HepG2 (cell line): ENCODE data around the gene SRCIN1. TPM values are rescaled to one million over a fixed set of nuclear protein-coding genes. Genes with fewer than 3 reads are reported as not detected.
A peak's percentile ranks its signal among the peaks of the same experiment; 100 is the strongest.

ENCODE experiments used
- ARHGAP35 ChIP-seq: sonication (generic); formaldehyde crosslinking; IDR thresholded peaks from 2 replicates; pipeline ENCODE4 v1.9.0; 2022; ENCODE audit warnings: mild to moderate bottlenecking, inconsistent platforms, moderate library complexity, missing genetic modification reagents, borderline replicate concordance
- ERF ChIP-seq: IDR thresholded peaks from 2 replicates; pipeline ENCODE4 v1.6.1; 2018; ENCODE audit warnings: missing biosample characterization, missing genetic modification reagents
- FOSL2 ChIP-seq: sonication (generic); formaldehyde crosslinking; IDR thresholded peaks from 2 replicates; pipeline ENCODE4 v1.4.0; 2020; ENCODE audit warnings: missing genetic modification reagents
- HNF4A ChIP-seq: sonication (generic); formaldehyde crosslinking; IDR thresholded peaks from 2 replicates; pipeline ENCODE4 v1.4.0; 2020; ENCODE audit warnings: missing genetic modification reagents
- NCOA2 ChIP-seq: sonication (generic); formaldehyde crosslinking; IDR thresholded peaks from 2 replicates; pipeline ENCODE4 v1.8.0; 2022; ENCODE audit warnings: inconsistent platforms
- PRPF4 ChIP-seq: fragments of 200-400 bp; formaldehyde crosslinking; IDR thresholded peaks from 2 replicates; pipeline ENCODE4 v1.6.1; 2016; ENCODE audit warnings: low read length, low read depth; ENCODE audit not compliant: poor library complexity, severe bottlenecking
- TRIM24 ChIP-seq: sonication (generic); formaldehyde crosslinking; IDR thresholded peaks from 2 replicates; pipeline ENCODE4 v1.8.0; 2022; ENCODE audit warnings: mild to moderate bottlenecking, missing genetic modification reagents
- ZNF672 ChIP-seq: sonication (generic); formaldehyde crosslinking; IDR thresholded peaks from 2 replicates; pipeline ENCODE4 v1.8.1; 2022; ENCODE audit warnings: missing genetic modification reagents
- ZNF780A ChIP-seq: sonication (generic); formaldehyde crosslinking; IDR thresholded peaks from 2 replicates; pipeline ENCODE4 v1.8.0; 2022; ENCODE audit warnings: mild to moderate bottlenecking, missing genetic modification reagents, moderate library complexity
- polyA plus RNA-seq, 8 experiments: library from polyadenylated mRNA; depleted of rRNA in 3 of 8; stranded (reverse) in 7 of 8; unstranded in 1 of 8; fragments of >200 nt; fragmentation: Illumina TruSeq in 4 of 8; extraction: Trizol in 4 of 8; gene quantifications; 2 replicates each; pipeline versions ENCODE4 v1.2.1 to v1.2.3, GENCODE V29; 2011 to 2016; ENCODE audit warnings: low read depth in 4 of 8, missing spikeins in 1 of 8, mixed read lengths in 1 of 8; ENCODE audit not compliant: insufficient read depth in 1 of 8
- total RNA-seq, 5 experiments: library from RNA; depleted of rRNA; stranded (reverse); fragments of >200 nt; fragmentation: Illumina TruSeq; extraction: Trizol; gene quantifications; 2 replicates each; pipeline ENCODE4 v1.2.3, GENCODE V29; 2016; ENCODE audit warnings: low read depth in 1 of 5
- TF ChIP-seq, protein P1 (sequence below): sonication (generic); formaldehyde crosslinking; IDR thresholded peaks from 2 replicates; pipeline ENCODE4 v1.5.0; 2020; ENCODE audit warnings: missing genetic modification reagents
- TF ChIP-seq, protein P2 (sequence below): sonication (generic); formaldehyde crosslinking; IDR thresholded peaks from 2 replicates; pipeline ENCODE4 v1.8.0; 2022; ENCODE audit warnings: mild to moderate bottlenecking, missing genetic modification reagents, moderate library complexity
- TF ChIP-seq, protein P3 (sequence below): sonication (generic); formaldehyde crosslinking; IDR thresholded peaks from 2 replicates; pipeline ENCODE4 v1.5.0; 2020; ENCODE audit warnings: missing genetic modification reagents
- TF ChIP-seq, protein P4 (sequence below): sonication (generic); formaldehyde crosslinking; IDR thresholded peaks from 2 replicates; pipeline ENCODE4 v1.4.0; 2020; ENCODE audit warnings: missing genetic modification reagents
- TF ChIP-seq, protein P5 (sequence below), 2 experiments: IDR thresholded peaks; 2 replicates each; pipeline ENCODE4 v1.6.1; 2011 to 2012; ENCODE audit warnings: low read length in 2 of 2, borderline replicate concordance in 1 of 2, low read depth in 1 of 2, mild to moderate bottlenecking in 1 of 2, moderate library complexity in 1 of 2
- TF ChIP-seq, protein P6 (sequence below): sonication (generic); formaldehyde crosslinking; IDR thresholded peaks from 2 replicates; pipeline ENCODE4 v1.4.0; 2020; ENCODE audit warnings: missing genetic modification reagents
- TF ChIP-seq, protein P7 (sequence below): IDR thresholded peaks from 2 replicates; pipeline ENCODE4 v1.6.1; 2016; ENCODE audit warnings: missing genetic modification reagents, missing compliant biosample characterization

The SRCIN1 gene
- total and polyA plus RNA-seq, 2 of the 13 experiments (the other 11 are each of a cell fraction or from before 2014, with no cell fraction given), result 1.2 to 9.6 TPM

DNA sequence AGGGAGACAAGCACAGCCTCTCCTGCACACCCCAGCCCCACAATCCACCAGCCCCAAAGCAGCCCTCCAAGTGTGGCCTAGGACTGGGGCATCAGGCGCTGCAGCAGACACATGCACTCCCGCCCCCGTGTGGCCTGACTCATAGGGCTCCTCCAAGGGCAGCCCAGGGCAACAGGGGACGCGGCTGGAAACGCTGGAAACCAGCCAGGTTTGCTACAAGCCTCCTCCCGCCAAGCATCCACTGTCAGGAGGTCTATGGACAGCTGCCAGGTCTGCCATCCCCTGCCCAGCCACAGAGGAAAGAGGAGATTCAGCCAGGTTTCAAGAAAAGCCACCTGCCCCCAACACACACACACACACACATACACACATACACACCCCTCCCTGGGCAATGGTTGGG, 25.8 kb downstream of the SRCIN1 start (continued):
- TF ChIP-seq, protein P1, sequence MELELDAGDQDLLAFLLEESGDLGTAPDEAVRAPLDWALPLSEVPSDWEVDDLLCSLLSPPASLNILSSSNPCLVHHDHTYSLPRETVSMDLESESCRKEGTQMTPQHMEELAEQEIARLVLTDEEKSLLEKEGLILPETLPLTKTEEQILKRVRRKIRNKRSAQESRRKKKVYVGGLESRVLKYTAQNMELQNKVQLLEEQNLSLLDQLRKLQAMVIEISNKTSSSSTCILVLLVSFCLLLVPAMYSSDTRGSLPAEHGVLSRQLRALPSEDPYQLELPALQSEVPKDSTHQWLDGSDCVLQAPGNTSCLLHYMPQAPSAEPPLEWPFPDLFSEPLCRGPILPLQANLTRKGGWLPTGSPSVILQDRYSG (CRISPR knock-in tag), result no peak
- TF ChIP-seq FOSL2 (CRISPR knock-in tag) (peak; percentile 84), ZNF672 (CRISPR knock-in tag) (no peak), NCOA2 (CRISPR knock-in tag) (no peak), TRIM24 (CRISPR knock-in tag) (no peak), HNF4A (CRISPR knock-in tag) (0 out of 2 replicates have a peak, but pooled peaks have one; percentile 6), PRPF4 (no peak), ARHGAP35 (CRISPR knock-in tag) (no peak), ZNF780A (CRISPR knock-in tag) (no peak), ERF (CRISPR knock-in tag) (no peak)
- TF ChIP-seq, protein P2, sequence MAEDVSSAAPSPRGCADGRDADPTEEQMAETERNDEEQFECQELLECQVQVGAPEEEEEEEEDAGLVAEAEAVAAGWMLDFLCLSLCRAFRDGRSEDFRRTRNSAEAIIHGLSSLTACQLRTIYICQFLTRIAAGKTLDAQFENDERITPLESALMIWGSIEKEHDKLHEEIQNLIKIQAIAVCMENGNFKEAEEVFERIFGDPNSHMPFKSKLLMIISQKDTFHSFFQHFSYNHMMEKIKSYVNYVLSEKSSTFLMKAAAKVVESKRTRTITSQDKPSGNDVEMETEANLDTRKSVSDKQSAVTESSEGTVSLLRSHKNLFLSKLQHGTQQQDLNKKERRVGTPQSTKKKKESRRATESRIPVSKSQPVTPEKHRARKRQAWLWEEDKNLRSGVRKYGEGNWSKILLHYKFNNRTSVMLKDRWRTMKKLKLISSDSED (CRISPR knock-in tag), result no peak
- TF ChIP-seq, protein P3, sequence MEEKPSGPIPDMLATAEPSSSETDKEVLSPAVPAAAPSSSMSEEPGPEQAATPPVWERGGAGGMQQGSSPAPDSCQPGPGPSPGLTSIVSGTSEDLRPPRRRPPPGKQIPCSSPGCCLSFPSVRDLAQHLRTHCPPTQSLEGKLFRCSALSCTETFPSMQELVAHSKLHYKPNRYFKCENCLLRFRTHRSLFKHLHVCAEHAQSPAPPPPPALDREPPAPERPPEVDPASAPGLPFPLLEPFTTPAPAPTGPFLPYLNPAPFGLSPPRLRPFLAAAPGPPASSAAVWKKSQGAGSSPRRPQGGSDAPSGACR (CRISPR knock-in tag), result no peak
- TF ChIP-seq, protein P4, sequence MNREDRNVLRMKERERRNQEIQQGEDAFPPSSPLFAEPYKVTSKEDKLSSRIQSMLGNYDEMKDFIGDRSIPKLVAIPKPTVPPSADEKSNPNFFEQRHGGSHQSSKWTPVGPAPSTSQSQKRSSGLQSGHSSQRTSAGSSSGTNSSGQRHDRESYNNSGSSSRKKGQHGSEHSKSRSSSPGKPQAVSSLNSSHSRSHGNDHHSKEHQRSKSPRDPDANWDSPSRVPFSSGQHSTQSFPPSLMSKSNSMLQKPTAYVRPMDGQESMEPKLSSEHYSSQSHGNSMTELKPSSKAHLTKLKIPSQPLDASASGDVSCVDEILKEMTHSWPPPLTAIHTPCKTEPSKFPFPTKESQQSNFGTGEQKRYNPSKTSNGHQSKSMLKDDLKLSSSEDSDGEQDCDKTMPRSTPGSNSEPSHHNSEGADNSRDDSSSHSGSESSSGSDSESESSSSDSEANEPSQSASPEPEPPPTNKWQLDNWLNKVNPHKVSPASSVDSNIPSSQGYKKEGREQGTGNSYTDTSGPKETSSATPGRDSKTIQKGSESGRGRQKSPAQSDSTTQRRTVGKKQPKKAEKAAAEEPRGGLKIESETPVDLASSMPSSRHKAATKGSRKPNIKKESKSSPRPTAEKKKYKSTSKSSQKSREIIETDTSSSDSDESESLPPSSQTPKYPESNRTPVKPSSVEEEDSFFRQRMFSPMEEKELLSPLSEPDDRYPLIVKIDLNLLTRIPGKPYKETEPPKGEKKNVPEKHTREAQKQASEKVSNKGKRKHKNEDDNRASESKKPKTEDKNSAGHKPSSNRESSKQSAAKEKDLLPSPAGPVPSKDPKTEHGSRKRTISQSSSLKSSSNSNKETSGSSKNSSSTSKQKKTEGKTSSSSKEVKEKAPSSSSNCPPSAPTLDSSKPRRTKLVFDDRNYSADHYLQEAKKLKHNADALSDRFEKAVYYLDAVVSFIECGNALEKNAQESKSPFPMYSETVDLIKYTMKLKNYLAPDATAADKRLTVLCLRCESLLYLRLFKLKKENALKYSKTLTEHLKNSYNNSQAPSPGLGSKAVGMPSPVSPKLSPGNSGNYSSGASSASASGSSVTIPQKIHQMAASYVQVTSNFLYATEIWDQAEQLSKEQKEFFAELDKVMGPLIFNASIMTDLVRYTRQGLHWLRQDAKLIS (CRISPR knock-in tag), result no peak
- TF ChIP-seq, protein P5, sequence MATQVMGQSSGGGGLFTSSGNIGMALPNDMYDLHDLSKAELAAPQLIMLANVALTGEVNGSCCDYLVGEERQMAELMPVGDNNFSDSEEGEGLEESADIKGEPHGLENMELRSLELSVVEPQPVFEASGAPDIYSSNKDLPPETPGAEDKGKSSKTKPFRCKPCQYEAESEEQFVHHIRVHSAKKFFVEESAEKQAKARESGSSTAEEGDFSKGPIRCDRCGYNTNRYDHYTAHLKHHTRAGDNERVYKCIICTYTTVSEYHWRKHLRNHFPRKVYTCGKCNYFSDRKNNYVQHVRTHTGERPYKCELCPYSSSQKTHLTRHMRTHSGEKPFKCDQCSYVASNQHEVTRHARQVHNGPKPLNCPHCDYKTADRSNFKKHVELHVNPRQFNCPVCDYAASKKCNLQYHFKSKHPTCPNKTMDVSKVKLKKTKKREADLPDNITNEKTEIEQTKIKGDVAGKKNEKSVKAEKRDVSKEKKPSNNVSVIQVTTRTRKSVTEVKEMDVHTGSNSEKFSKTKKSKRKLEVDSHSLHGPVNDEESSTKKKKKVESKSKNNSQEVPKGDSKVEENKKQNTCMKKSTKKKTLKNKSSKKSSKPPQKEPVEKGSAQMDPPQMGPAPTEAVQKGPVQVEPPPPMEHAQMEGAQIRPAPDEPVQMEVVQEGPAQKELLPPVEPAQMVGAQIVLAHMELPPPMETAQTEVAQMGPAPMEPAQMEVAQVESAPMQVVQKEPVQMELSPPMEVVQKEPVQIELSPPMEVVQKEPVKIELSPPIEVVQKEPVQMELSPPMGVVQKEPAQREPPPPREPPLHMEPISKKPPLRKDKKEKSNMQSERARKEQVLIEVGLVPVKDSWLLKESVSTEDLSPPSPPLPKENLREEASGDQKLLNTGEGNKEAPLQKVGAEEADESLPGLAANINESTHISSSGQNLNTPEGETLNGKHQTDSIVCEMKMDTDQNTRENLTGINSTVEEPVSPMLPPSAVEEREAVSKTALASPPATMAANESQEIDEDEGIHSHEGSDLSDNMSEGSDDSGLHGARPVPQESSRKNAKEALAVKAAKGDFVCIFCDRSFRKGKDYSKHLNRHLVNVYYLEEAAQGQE (IDR thresholded peaks at IDR 0.05; ENCODE audit: borderline replicate concordance in 1 of 2, low read depth in 1 of 2, low read length in 2 of 2), result no peak
- TF ChIP-seq, protein P6, sequence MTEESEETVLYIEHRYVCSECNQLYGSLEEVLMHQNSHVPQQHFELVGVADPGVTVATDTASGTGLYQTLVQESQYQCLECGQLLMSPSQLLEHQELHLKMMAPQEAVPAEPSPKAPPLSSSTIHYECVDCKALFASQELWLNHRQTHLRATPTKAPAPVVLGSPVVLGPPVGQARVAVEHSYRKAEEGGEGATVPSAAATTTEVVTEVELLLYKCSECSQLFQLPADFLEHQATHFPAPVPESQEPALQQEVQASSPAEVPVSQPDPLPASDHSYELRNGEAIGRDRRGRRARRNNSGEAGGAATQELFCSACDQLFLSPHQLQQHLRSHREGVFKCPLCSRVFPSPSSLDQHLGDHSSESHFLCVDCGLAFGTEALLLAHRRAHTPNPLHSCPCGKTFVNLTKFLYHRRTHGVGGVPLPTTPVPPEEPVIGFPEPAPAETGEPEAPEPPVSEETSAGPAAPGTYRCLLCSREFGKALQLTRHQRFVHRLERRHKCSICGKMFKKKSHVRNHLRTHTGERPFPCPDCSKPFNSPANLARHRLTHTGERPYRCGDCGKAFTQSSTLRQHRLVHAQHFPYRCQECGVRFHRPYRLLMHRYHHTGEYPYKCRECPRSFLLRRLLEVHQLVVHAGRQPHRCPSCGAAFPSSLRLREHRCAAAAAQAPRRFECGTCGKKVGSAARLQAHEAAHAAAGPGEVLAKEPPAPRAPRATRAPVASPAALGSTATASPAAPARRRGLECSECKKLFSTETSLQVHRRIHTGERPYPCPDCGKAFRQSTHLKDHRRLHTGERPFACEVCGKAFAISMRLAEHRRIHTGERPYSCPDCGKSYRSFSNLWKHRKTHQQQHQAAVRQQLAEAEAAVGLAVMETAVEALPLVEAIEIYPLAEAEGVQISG (CRISPR knock-in tag), result peak; percentile 57; the same call in 1 of the 2 replicates
- TF ChIP-seq, protein P7, sequence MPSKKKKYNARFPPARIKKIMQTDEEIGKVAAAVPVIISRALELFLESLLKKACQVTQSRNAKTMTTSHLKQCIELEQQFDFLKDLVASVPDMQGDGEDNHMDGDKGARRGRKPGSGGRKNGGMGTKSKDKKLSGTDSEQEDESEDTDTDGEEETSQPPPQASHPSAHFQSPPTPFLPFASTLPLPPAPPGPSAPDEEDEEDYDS (CRISPR knock-in tag), result no peak
